ENCODE results near the gene LITAFD. TPM values are rescaled to one million over a fixed set of nuclear protein-coding genes. Genes with fewer than 3 reads are reported as not detected.
A peak's percentile ranks its signal among the peaks of the same experiment; 100 is the strongest.

LITAFD gene
- total RNA-seq, 3 donors from 2014 or later, result not detected

GRCh38 chr16:8926827-8927226, 44.7 kb downstream of the LITAFD start:
- TF ChIP-seq CTCF (IDR thresholded peaks at IDR 0.05), result no peak
- Histone ChIP-seq H3K4me1 (ENCODE audit: low read depth) (peaks cover 34% of the 10 kb centered on the region), H3K9me3 (no peaks in the 10 kb centered on the region), H3K36me3 (ENCODE audit: low read depth) (no peaks in the 10 kb centered on the region), H3K4me3 (no peak overlapping the region)
- ATAC-seq (peak; percentile 39), DNase-seq (peak in 2 of 3 donors; percentile 33 to 50)
- intact Hi-C loops (cut with DNase I, micrococcal nuclease), result no loop called here

- ATAC-seq (no peak), DNase-seq (no peak)
- Histone ChIP-seq H3K4me3 (no peak overlapping the region), H3K9me3 (no peaks in the 10 kb centered on the region), H3K36me3 (ENCODE audit: low read depth) (no peaks in the 10 kb centered on the region), H3K4me1 (ENCODE audit: low read depth) (peaks cover 33% of the 10 kb centered on the region)
- TF ChIP-seq CTCF (IDR thresholded peaks at IDR 0.05), result no peak
- intact Hi-C loops (cut with DNase I, micrococcal nuclease), result no loop called here
Measured at GRCh38 chr16:8928467-8928957, 46.4 kb downstream of the LITAFD start.

- no peak for DNase-seq
- H3K4me1 ChIP-seq (ENCODE audit: low read depth), result peaks cover 31% of the 10 kb centered on the region
- H3K4me3 ChIP-seq, result no peak overlapping the region
- H3K36me3 ChIP-seq (ENCODE audit: low read depth), result no peaks in the 10 kb centered on the region
- no peak for TF ChIP-seq CTCF (IDR thresholded peaks at IDR 0.05)
- H3K9me3 ChIP-seq, result no peaks in the 10 kb centered on the region
- peak; percentile 14 for ATAC-seq
- intact Hi-C loops (cut with DNase I, micrococcal nuclease), result no loop called here
Measured at GRCh38 chr16:8929086-8929748, 47.1 kb downstream of the LITAFD start.

GRCh38 chr16:8931859-8932258, 49.7 kb downstream of the LITAFD start:
- no peak for ATAC-seq
- Histone ChIP-seq H3K4me1 (ENCODE audit: low read depth) (peaks cover 30% of the 10 kb centered on the region), H3K4me3 (no peak overlapping the region), H3K36me3 (ENCODE audit: low read depth) (no peaks in the 10 kb centered on the region), H3K9me3 (no peaks in the 10 kb centered on the region)
- TF ChIP-seq CTCF (IDR thresholded peaks at IDR 0.05), result no peak
- intact Hi-C loops (cut with DNase I, micrococcal nuclease), result no loop called here
- DNase-seq, result peak in 2 of 3 donors; percentile 55 to 83

- intact Hi-C loops (cut with DNase I, micrococcal nuclease), result no loop called here
- no peak for TF ChIP-seq CTCF (IDR thresholded peaks at IDR 0.05)
- H3K4me3 ChIP-seq, result no peak overlapping the region
- peaks cover 23% of the 10 kb centered on the region for H3K4me1 ChIP-seq (ENCODE audit: low read depth)
- no peaks in the 10 kb centered on the region for H3K9me3 ChIP-seq
- no peak for ATAC-seq
- no peaks in the 10 kb centered on the region for H3K36me3 ChIP-seq (ENCODE audit: low read depth)
- no peak for DNase-seq
Measured at GRCh38 chr16:8934601-8935000, 52.5 kb downstream of the LITAFD start.

Other genes starting within 250 kb of the LITAFD start
- gene ABAT, start 207.7 kb upstream of the LITAFD start, total RNA-seq, result 10 to 100 TPM; 12.1 to 25.5 (median 16.5) TPM
- gene TMEM186, start 84.7 kb upstream of the LITAFD start, total RNA-seq, result 10 to 100 TPM; 12.2 to 13.9 (median 13.2) TPM
- gene PMM2, start 84.5 kb upstream of the LITAFD start, total RNA-seq, result 10 to 100 TPM; 46.4 to 77.9 (median 74.9) TPM
- 10 to 100 TPM; 42.7 to 69.4 (median 56.8) TPM for gene CARHSP1, start 13.3 kb upstream of the LITAFD start, total RNA-seq
- 100 to 1,000 TPM; 125 to 144 (median 130) TPM for gene USP7, start 81.6 kb downstream of the LITAFD start, total RNA-seq
- gene HAPSTR1, start 209.3 kb downstream of the LITAFD start, total RNA-seq, result 10 to 100 TPM; 55.8 to 69.8 (median 56.0) TPM